HG02885 (cell line): ENCODE results near the gene GNAZ.
"Not testable (repeated sequence)": the region's sequence is repeated elsewhere in the genome, so short reads cannot be mapped to it uniquely, and the experiment has no call there.

Experiments used
- ATAC-seq: cut with Tn5 transposase; IDR thresholded peaks from one replicate; pipeline ENCODE4 v1.9.1; 2021; ENCODE audit warnings: mild to moderate bottlenecking; ENCODE audit not compliant: unreplicated experiment, poor library complexity

GNAZ gene

GRCh38 chr22:23127788-23128187 lies 57.5 kb downstream of the GNAZ start:
- ATAC-seq: no peak

GRCh38 chr22:23128269-23129108 lies 58.2 kb downstream of the GNAZ start:
- no peak for ATAC-seq

GRCh38 chr22:23129149-23129548 lies 58.8 kb downstream of the GNAZ start:
- ATAC-seq: no peak

- no peak for ATAC-seq
Observed at GRCh38 chr22:23130697-23131096, 60.4 kb downstream of the GNAZ start.

- ATAC-seq: no peak
Observed at GRCh38 chr22:23131931-23132330, 61.6 kb downstream of the GNAZ start.

GRCh38 chr22:23132376-23133091 lies 62.2 kb downstream of the GNAZ start:
- no peak for ATAC-seq

- ATAC-seq: no peak
Observed at GRCh38 chr22:23133922-23134321, 63.6 kb downstream of the GNAZ start.

GRCh38 chr22:23136991-23137390 lies 66.7 kb downstream of the GNAZ start:
- not testable (repeated sequence) for ATAC-seq

GRCh38 chr22:23137468-23137867 lies 67.1 kb downstream of the GNAZ start:
- ATAC-seq: no peak

GRCh38 chr22:23137905-23138561 lies 67.7 kb downstream of the GNAZ start:
- ATAC-seq: no peak

- no peak for ATAC-seq
Observed at GRCh38 chr22:23138584-23139435, 68.5 kb downstream of the GNAZ start.

GRCh38 chr22:23140385-23140784 lies 70.1 kb downstream of the GNAZ start:
- no peak for ATAC-seq

GRCh38 chr22:23142546-23143105 lies 72.3 kb downstream of the GNAZ start:
- ATAC-seq: no peak

GRCh38 chr22:23143119-23143518 lies 72.8 kb downstream of the GNAZ start:
- no peak for ATAC-seq

- no peak for ATAC-seq
Observed at GRCh38 chr22:23144432-23144831, 74.1 kb downstream of the GNAZ start.

- ATAC-seq: no peak
Observed at GRCh38 chr22:23144932-23145877, 74.9 kb downstream of the GNAZ start, which contains the start of gene RAB36. RAB36 (plus strand) TSS chr22:23145477; CDS start chr22:23146617, 1,140 bp downstream.

- ATAC-seq: no peak
Observed at GRCh38 chr22:23145878-23146470, 75.7 kb downstream of the GNAZ start.

- no peak for ATAC-seq
Observed at GRCh38 chr22:23146478-23147205, 76.3 kb downstream of the GNAZ start.
